HG03571 (cell line): Measurements from ENCODE around the gene ARHGAP6.
"Not testable (repeated sequence)": the region's sequence is repeated elsewhere in the genome, so short reads cannot be mapped to it uniquely, and the experiment has no call there.

Source experiments
- ATAC-seq: cut with Tn5 transposase; IDR thresholded peaks from one replicate; pipeline ENCODE4 v1.9.1; 2021; ENCODE audit not compliant: unreplicated experiment

ARHGAP6 gene

DNA sequence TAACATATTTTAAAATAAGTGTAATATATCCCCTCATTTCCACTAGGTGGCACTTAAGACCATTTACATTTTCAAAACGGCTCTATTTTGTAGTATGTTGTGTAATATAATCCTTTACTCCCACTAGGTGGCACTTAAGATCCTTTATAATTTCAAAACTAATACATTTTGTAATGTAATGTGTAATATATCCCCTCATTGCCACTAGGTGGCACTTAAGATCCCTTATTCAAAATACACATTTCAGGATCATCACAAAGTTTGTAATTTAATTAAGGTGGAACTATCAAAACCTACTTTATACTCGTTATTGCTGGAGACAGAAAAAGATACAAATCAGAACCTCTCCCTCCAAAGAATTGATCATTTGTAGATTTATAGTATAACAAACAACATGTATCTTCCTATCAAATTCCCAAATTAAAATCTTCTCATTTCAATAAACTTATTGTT is 132.5 kb downstream of the ARHGAP6 start:
- no peak for ATAC-seq

GRCh38 chrX:11532291-11533078 is 133.2 kb downstream of the ARHGAP6 start:
- ATAC-seq = no peak

DNA sequence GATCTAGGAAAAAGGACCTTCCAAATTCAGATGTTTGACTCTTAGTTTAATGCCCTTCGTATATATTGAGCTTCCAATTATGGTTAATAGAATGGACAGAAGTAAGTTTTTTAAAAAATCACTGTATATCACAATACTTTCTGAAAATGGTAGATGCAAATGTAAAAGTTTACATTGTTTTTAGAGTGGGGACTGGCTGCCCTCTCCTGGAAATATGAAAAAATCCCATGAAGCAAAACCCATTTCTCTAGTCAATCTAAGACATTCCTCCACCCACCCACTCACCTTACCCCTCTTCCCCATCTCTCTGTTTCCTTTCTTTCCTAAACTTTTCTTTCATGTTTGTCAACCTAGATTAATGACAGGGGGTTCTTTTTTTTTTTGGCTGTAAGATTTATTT is 134.5 kb downstream of the ARHGAP6 start:
- ATAC-seq = no peak

- no peak for ATAC-seq
These were observed 135.1 kb downstream of the ARHGAP6 start for GRCh38 chrX:11530621-11531020.

DNA sequence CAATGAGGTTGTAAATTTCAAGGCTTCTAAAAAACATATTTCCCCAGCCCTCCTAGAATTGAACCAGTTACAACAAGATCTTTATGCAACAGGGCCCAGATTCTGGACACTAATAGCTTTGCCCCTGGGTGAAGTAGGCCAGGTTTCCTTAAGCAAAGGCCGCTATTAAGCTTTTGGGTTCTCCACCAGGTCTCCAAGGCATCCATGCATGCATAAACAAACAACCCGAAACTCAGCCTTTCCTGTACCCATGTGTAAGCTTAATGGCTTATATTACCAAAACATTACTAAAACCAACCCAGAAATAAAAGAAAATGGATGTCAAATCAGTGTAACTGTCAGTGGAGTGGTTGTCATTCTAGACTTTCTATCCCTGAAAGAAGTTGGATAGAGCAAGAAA is 137.1 kb downstream of the ARHGAP6 start:
- no peak for ATAC-seq

- no peak for ATAC-seq
These were observed 140.0 kb downstream of the ARHGAP6 start for GRCh38 chrX:11525685-11526084.

GRCh38 chrX:11519234-11519633 is 146.5 kb downstream of the ARHGAP6 start:
- ATAC-seq = not testable (repeated sequence)

GRCh38 chrX:11509786-11510185 is 155.9 kb downstream of the ARHGAP6 start:
- ATAC-seq = no peak

GRCh38 chrX:11504234-11504633 is 161.5 kb downstream of the ARHGAP6 start:
- no peak for ATAC-seq

DNA sequence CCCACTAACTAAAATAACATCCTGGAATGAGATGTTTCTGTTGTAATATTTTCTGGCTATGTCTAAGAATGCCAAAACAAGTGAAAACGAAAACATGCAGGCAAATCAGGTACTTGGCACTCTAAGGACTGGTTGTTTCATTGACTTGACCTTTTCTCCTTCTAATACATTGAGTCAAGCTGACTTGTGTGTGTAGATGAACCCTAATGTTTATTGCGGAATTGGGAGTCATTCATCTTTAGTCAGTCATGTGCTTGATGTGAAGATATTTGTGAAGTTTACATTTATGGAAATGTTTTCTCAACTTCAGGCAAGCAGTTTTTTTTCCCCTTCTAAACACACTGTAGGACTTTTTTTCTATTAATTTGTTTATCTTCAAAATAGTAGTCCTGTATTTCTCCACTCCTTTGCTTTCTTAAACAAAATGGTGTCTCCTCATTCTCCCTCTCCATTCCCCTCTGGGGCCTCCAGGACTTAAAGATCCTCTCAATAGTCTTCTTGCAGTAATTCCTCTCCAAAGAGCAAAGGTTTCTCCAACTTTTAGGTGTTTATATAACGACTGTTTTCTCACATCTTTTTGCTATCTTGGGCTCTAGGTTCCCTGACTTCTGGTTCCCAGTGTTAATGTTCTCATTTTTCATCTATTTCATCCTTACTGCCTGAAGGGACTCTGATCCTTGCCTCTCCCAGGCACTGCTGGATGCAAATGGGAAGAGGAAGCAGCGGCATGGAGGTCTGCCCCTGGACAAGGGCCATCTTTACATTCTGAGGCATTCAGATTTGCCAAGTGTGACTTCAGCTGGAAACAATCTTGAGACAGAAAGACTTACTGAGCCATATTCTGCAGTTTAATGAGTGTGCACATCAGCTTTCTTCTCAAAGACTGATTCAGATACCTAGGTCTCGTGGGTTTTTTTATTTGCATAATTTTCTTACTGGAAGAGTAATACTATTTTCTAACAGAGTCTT is 166.4 kb downstream of the ARHGAP6 start:
- no peak for ATAC-seq

DNA sequence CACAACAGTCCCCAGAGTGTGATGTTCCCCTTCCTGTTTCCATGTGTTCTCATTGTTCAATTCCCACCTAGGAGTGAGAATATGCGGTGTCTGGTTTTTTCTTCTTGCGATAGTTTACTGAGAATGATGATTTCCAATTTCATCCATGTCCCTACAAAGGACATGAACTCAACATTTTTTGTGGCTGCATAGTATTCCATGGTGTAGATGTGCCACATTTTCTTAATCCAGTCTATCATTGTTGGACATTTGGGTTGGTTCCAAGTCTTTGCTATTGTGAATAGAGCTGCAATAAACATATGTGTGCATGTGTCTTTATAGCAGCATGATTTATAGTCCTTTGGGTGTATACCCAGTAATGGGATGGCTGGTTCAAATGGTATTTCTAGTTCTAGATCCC is 174.3 kb downstream of the ARHGAP6 start:
- not testable (repeated sequence) for ATAC-seq

GRCh38 chrX:11484290-11484689 is 181.4 kb downstream of the ARHGAP6 start:
- no peak for ATAC-seq

DNA sequence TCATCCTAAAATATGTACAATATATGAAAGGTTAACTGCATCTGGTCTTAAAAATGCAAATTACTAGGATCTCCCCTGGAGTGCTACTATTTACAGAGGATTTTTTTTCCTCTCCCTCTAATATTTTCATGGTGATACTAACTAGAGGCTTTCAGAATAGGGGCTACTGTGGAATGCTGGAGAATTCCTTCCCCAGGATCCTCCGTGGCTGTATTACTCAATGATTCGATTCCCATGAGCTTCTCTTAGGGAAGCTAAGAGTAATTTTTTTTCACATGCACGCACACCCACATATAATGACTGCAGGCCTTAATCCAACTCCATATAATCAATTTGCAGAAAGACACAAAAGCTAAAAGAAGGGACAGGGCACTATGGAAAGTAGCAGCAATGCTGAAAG is 184.7 kb downstream of the ARHGAP6 start:
- ATAC-seq = no peak

DNA sequence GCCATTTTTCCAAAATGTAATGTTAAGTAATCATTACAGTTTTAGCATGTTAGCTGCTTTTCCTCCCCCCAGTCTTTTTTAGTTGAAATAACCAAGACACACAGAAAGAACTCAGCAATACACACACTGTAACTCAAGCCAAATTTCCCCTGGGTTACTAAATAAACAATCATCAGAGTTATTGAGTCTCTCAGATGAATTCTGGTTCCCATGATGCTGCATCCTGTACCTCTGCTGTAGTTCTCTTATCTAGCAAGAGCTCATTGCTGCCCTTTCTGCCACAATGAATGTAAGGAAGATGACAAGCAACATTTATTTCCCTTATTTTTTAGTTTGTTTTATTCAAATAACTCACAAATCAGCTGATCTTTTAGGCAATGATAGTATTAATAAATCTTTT is 185.1 kb downstream of the ARHGAP6 start:
- ATAC-seq = no peak

GRCh38 chrX:11478911-11479310 is 186.8 kb downstream of the ARHGAP6 start:
- no peak for ATAC-seq

GRCh38 chrX:11478026-11478425 is 187.7 kb downstream of the ARHGAP6 start:
- no peak for ATAC-seq

- no peak for ATAC-seq
These were observed 191.1 kb downstream of the ARHGAP6 start for GRCh38 chrX:11474576-11474975.

DNA sequence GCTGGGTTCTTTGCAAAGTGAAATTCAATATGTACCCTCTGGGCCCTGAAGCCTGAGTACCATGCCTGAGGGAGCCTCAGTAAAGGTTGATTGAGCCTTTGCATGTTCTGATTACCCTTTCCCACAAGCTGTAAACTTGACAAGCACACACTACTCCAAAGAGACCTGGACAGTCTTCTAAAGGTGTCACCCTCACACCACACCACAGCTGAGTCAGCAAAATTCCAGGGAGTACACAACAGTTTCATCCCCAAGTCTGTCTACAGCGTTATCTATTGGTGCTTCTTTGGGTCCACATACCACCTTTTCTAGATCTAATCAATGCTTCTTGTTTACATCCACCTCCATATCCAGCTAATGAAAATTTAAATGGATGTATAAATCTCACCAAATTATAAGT is 191.7 kb downstream of the ARHGAP6 start:
- no peak for ATAC-seq

GRCh38 chrX:11472879-11473278 is 192.8 kb downstream of the ARHGAP6 start:
- ATAC-seq = no peak

GRCh38 chrX:11472381-11472780 is 193.3 kb downstream of the ARHGAP6 start:
- ATAC-seq = no peak

DNA sequence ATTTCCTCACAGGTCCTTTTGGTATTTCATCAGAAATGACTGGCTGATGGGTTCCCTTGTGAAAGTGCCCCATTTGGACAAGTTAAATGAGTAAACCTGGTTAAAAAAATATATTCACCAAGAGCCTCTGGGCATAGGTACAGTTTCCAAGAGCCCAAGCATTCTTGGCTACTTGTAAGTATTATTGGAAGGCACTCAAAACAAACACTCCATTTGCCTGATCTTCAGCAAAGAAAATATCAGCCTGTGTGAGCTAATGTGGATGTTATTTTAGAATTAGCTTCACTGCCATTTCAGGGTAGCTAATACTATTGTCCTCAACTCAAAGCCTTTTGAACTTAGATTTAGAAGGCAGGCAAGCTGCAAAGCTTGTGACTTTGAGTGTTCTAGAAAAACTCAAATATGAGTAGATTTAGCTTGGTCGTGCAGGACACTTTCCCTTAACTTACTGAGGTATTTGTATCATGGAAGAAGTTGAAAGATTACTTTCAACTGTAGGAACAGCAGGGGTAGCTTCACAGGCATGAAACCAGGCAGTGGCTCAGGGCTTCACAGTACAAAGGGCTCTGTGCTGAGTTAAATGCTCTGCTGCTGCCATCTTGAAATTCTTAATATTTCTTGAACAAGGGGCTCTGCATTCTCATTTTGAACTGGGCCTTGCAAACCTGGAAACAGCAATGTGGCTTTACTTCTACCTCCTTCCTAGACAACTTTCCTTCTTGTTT is 195.3 kb downstream of the ARHGAP6 start:
- ATAC-seq = no peak
